C4-2B (cell line): ENCODE results near the gene ZFTA.

ENCODE experiments used
- CTCF ChIP-seq: fragments of 450-650 bp; conservative IDR thresholded peaks from 2 replicates; pipeline ENCODE4 v1.5.1; 2017; ENCODE audit warnings: mild to moderate bottlenecking
- ZFX ChIP-seq: fragments of 450-650 bp; IDR thresholded peaks from 2 replicates; pipeline ENCODE4 v1.6.1; 2017

DNA sequence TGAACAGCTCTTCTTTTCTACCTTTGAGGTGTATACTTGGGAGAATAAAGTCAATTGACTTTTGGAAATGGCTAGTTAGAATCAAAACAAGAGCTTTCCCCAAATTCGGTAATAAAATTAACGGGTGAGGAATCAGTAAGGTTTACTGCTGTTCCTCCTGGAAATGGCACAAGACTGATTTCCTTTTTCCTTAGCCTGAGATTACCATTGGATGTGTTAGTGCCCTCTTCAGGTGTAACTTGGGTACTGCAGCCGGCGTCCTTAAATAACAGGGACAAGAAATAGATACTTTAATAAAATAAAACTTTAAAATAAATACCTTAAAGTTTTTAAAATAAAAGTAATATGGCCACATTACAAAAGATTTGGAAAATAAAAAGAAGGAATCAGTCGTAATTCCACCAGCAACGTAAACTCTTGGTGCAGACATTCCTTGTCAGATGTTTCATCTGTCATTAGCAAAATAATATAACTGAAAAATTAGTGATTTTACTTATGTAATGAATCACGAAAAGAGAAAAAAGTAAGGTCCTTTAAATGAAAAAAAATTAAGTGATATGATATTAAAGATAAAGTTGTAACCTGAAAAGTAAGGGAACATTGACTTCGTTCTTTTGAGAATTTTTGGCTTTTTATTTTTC lies 29.7 kb downstream of the ZFTA start:
- TF ChIP-seq CTCF (peak; percentile 98), ZFX (no peak)
